Hepatocyte (in vitro differentiated cells): ENCODE results near the gene RARG.

ENCODE experiments used
- CTCF ChIP-seq: fragments of 200-600 bp; sonication (generic); IDR thresholded peaks from 2 replicates; pipeline ENCODE4 v1.5.1; 2016; ENCODE audit warnings: antibody characterized with exemption, mild to moderate bottlenecking; ENCODE audit not compliant: poor library complexity
- EZH2 ChIP-seq: fragments of 200-600 bp; sonication (generic); IDR thresholded peaks from 2 replicates; pipeline ENCODE4 v1.6.1; 2016; ENCODE audit warnings: antibody characterized with exemption, mild to moderate bottlenecking, borderline replicate concordance
- EZH2phosphoT487 ChIP-seq: fragments of 200-600 bp; sonication (generic); IDR thresholded peaks from one replicate; pipeline ENCODE4 v1.6.1; 2018; ENCODE audit warnings: antibody characterized with exemption, mild to moderate bottlenecking, low read depth, moderate library complexity; ENCODE audit not compliant: unreplicated experiment, severe bottlenecking

DNA sequence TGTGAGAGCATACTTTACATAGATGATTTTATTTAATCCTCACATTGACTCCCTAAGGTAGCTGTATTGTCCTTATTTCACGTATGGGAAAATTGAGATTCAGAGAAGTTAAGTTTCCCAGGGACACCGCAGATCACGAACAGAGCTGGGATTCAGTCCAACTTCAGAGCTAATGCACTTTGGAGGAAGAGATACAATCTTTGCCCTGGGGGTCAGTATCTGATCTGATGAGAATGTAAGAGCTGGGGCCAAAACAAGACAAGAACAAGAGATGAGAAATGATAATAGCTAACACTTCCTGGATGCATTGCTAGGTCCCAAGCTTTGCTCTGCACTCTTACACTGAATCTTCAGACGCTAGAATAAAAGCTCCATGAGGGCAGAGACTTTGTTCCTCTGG, 45.3 kb downstream of the RARG start:
- TF ChIP-seq CTCF (no peak), EZH2phosphoT487 (no peak), EZH2 (no peak)
